Mucosa of rectum (tissue), 2 donors: ENCODE results near the gene SCYL1.

ENCODE experiments used
- H3K27ac ChIP-seq, 2 donors: one replicate each; pipeline ENCODE4 v1.7.0; 2013; ENCODE audit warnings: inconsistent platforms in 2 of 2, low read depth in 2 of 2, low read length in 2 of 2
- H3K27me3 ChIP-seq, 2 donors: one replicate each; pipeline ENCODE4 v1.7.0; 2013; ENCODE audit warnings: low read length in 2 of 2; ENCODE audit not compliant: control insufficient read depth in 2 of 2, insufficient read depth in 2 of 2
- H3K36me3 ChIP-seq, 2 donors: one replicate each; pipeline ENCODE4 v1.7.0; 2013; ENCODE audit warnings: low read length in 2 of 2; ENCODE audit not compliant: control insufficient read depth in 2 of 2, insufficient read depth in 2 of 2
- H3K4me1 ChIP-seq, 2 donors: one replicate each; pipeline ENCODE4 v1.7.0; 2013; ENCODE audit warnings: low read length in 2 of 2, mild to moderate bottlenecking in 1 of 2; ENCODE audit not compliant: control insufficient read depth in 2 of 2, insufficient read depth in 2 of 2
- H3K4me3 ChIP-seq, 2 donors: one replicate each; pipeline ENCODE4 v1.7.0; 2013; ENCODE audit warnings: low read length in 2 of 2
- H3K9ac ChIP-seq, 2 donors: one replicate each; pipeline ENCODE4 v1.7.0; 2013; ENCODE audit warnings: low read length in 2 of 2, low read depth in 1 of 2, mild to moderate bottlenecking in 1 of 2
- H3K9me3 ChIP-seq, 2 donors: one replicate each; pipeline ENCODE4 v1.7.0; 2013; ENCODE audit warnings: low read length in 2 of 2; ENCODE audit not compliant: control insufficient read depth in 2 of 2
- donor health status: healthy.
- donor health status: Normal muscosa, but diverticular disease.

The SCYL1 gene

DNA sequence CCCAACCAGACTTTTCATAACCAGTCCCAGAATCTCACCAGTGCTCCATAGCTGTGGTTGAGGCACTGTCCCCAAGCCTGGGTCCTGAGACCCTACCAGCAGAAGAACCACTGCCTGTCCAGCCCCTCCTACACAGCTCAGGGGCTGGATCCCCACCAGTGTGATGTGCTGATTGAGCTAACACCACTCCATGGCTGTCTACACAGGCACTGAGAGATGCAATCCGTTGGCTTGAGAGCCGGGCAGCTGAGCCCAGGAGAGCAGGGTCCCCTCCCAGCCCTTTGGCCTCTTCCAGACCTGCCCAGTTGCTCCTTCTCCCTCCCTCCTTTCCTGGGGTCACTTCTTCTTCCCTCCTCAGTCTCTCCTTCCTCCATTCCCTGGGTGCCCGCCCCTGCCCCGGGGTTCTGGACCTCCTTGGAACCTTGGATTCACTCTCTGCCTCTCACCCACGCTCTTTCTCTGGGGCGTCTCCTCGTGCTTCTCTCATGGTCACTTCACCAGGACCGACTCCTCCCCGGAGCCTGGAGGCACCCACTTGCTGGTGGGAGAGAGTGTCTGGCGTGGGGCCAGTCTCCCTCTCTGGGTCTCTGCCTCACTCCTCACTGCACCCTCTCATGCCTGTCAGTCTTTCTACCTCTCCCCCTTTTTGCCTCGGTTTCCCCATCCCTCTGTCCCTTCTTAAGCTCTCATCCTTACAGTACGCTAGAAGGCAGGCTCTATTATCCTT, 706 bp upstream of the SCYL1 start:
- Histone ChIP-seq H3K9ac (peak overlapping the region in 1 of 2 donors; percentile 64), H3K4me3 (peak overlapping the region; percentile 40 to 49), H3K27me3 (no peaks in the 10 kb centered on the region), H3K4me1 (peaks cover 23 to 24% of the 10 kb centered on the region in 2 donors), H3K36me3 (peaks cover 9 to 13% of the 10 kb centered on the region in 2 donors), H3K9me3 (no peaks in the 10 kb centered on the region), H3K27ac (peak overlapping the region; percentile 34 to 40)

DNA sequence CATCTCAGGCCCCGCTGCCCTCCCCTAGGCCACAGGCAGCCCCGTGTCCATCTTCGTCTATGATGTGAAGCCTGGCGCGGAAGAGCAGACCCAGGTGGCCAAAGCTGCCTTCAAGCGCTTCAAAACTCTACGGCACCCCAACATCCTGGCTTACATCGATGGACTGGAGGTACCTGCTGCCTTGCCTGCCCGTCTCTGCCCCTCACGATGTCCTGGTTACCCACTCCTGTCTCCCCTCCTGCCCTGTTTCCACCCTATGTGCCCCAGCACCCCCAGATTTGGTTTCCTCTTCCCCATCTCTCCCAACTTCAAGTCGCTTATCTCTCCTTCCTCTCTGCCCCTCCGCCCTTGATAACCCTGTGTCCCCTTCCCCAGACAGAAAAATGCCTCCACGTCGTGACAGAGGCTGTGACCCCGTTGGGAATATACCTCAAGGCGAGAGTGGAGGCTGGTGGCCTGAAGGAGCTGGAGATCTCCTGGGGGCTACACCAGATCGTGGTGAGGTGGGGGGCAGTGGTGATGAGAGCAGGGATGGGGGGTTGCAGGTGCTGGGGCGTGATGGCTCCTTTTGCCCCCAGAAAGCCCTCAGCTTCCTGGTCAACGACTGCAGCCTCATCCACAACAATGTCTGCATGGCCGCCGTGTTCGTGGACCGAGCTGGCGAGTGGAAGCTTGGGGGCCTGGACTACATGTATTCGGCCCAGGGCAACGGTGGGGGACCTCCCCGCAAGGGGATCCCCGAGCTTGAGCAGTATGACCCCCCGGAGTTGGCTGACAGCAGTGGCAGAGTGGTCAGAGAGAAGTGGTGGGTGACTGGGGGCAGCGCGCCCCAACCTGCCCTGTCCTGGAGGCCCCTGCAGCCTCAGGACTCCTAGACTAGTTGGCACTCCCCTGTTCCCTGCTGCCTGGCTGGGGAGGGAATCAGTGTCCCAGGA, 930 bp downstream of the SCYL1 start:
- Histone ChIP-seq H3K4me3 (peak overlapping the region; percentile 82 to 89), H3K9ac (peak overlapping the region; percentile 84 to 93), H3K36me3 (peaks cover 15 to 24% of the 10 kb centered on the region in 2 donors), H3K4me1 (peaks cover 23 to 24% of the 10 kb centered on the region in 2 donors), H3K27ac (peak overlapping the region; percentile 82 to 84), H3K9me3 (no peaks in the 10 kb centered on the region), H3K27me3 (no peaks in the 10 kb centered on the region)

DNA sequence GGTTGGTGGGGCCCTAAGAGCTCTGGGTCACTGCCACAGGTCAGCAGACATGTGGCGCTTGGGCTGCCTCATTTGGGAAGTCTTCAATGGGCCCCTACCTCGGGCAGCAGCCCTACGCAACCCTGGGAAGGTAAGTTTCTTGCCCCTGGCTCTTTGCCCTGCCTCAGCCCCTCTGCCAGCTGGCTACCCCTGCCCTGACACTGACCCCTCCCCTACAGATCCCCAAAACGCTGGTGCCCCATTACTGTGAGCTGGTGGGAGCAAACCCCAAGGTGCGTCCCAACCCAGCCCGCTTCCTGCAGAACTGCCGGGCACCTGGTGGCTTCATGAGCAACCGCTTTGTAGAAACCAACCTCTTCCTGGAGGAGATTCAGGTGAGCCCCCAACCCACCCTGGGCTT, 1.9 kb downstream of the SCYL1 start:
- Histone ChIP-seq H3K27me3 (no peaks in the 10 kb centered on the region), H3K36me3 (peaks cover 24 to 33% of the 10 kb centered on the region in 2 donors), H3K4me1 (peaks cover 23 to 24% of the 10 kb centered on the region in 2 donors), H3K9me3 (no peaks in the 10 kb centered on the region), H3K4me3 (no peak overlapping the region), H3K9ac (no peak overlapping the region), H3K27ac (no peak overlapping the region)

DNA sequence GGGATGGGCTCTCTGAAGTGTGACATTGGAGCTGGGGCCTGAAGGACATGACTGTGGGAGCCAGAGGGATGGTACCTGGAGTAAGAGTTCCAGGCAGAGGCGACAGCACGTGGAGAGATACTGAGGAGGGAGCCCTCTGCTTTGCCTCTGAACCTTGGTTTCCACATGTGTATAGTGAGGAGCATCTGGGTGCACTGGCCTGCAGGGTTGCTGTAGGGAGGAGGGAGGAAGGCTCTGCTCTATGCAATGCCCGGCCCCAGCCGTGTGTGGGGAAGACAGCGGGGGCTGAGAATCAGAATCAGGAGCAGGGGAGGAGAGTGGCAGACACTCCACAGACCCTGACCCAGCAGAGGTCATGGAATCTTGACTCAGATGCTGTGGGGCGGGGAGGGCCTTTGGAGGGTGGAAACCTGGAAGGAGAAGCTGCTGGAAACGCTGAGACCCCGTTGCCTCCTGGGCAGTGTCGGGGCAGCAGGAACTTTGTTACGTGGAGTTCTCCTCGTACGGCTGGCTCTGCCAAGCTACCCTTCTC, 4.0 kb downstream of the SCYL1 start:
- Histone ChIP-seq H3K36me3 (peaks cover 39 to 47% of the 10 kb centered on the region in 2 donors), H3K9ac (no peak overlapping the region), H3K9me3 (no peaks in the 10 kb centered on the region), H3K27ac (no peak overlapping the region), H3K4me3 (no peak overlapping the region), H3K27me3 (no peaks in the 10 kb centered on the region), H3K4me1 (peaks cover 14 to 17% of the 10 kb centered on the region in 2 donors)

DNA sequence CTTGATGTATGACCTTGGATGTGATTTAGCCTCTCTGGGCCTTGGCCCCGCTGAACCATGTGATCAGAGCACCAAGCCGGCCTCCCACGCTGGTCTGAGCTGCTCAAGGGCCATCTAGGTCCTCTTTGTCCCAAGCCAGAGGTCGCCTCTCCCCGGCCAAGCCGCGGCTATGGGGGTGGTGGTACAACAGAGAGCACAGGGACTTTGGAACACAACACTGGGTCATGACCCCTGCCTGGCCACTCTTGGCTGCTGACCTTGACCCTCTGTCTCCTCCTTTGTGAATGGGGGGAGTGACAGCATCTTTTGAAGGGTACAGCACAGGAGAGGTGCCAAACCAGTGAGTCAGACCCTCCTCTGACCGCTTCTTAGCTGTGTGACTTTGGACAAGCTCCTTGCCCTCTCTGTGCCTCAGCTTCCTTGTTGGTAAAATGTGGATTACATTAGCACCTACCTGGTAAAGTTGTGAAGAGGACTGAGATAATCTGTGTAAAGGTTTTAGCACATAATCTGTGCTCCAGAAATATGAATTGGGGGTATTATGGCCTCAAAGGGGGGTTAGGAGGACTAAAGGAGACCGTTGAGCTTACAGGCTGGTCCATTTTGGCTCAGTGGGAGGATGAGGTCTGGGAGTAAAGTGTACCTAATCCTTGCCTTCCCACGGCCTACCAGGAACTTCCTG, 4.7 kb downstream of the SCYL1 start:
- Histone ChIP-seq H3K9me3 (no peaks in the 10 kb centered on the region), H3K4me1 (peaks cover 8 to 10% of the 10 kb centered on the region in 2 donors), H3K36me3 (peaks cover 43 to 47% of the 10 kb centered on the region in 2 donors), H3K27me3 (no peaks in the 10 kb centered on the region), H3K27ac (no peak overlapping the region), H3K9ac (no peak overlapping the region), H3K4me3 (no peak overlapping the region)

GRCh38 chr11:65530157-65530496, 5.2 kb downstream of the SCYL1 start:
- H3K36me3 ChIP-seq: peaks cover 44 to 51% of the 10 kb centered on the region in 2 donors
- no peaks in the 10 kb centered on the region for H3K9me3 ChIP-seq
- no peaks in the 10 kb centered on the region for H3K27me3 ChIP-seq
- H3K9ac ChIP-seq: no peak overlapping the region
- peaks cover 8 to 10% of the 10 kb centered on the region in 2 donors for H3K4me1 ChIP-seq
- H3K4me3 ChIP-seq: no peak overlapping the region
- no peak overlapping the region for H3K27ac ChIP-seq

GRCh38 chr11:65532388-65533064, 7.6 kb downstream of the SCYL1 start:
- Histone ChIP-seq H3K36me3 (peaks cover 52 to 60% of the 10 kb centered on the region in 2 donors), H3K9me3 (no peaks in the 10 kb centered on the region), H3K27ac (no peak overlapping the region), H3K4me3 (no peak overlapping the region), H3K4me1 (no peaks in the 10 kb centered on the region), H3K27me3 (no peaks in the 10 kb centered on the region), H3K9ac (no peak overlapping the region)

- Histone ChIP-seq H3K4me1 (peaks cover 5 to 6% of the 10 kb centered on the region in 2 donors), H3K27ac (no peak overlapping the region), H3K9me3 (no peaks in the 10 kb centered on the region), H3K9ac (no peak overlapping the region), H3K27me3 (no peaks in the 10 kb centered on the region), H3K36me3 (peaks cover 52 to 62% of the 10 kb centered on the region in 2 donors), H3K4me3 (no peak overlapping the region)
Measured at GRCh38 chr11:65535102-65535501, 10.2 kb downstream of the SCYL1 start.

DNA sequence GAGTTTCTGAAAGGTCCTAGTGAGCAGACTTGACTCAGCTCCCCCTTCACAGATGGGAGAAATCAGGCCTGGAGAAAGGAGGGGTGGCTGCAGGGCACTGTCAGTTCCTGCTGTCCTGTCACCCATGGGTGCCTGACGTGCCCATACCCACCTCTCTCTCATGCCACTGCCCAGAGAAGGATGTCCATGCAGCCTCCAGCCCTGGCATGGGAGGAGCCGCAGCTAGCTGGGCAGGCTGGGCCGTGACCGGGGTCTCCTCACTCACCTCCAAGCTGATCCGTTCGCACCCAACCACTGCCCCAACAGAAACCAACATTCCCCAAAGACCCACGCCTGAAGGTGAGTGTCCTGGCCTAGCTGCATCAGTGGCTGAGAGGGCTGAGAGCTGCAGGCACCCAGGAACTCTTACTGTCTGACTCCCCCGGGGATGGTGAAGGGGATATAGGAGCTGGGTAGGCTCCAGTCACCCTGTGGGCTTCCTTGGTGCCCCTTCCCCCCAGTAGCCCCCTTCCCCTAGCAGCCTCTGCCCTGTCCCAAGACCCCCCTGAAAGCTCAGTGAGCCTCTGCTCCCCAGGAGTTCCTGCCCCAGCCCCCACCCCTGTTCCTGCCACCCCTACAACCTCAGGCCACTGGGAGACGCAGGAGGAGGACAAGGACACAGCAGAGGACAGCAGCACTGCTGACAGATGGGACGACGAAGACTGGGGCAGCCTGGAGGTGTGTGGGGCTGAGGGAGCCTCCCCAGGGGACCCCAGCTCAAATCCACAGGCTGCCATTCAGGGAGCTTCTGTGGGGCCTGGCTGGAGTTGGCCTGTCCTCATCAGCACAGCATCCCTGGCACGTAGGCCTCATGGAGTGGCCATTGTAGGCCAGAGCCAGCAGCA, 11.8 kb downstream of the SCYL1 start:
- Histone ChIP-seq H3K4me1 (peaks cover 16 to 17% of the 10 kb centered on the region in 2 donors), H3K36me3 (peaks cover 38 to 47% of the 10 kb centered on the region in 2 donors)

More for the DNA sequence above, 11.8 kb downstream of the SCYL1 start:
- Histone ChIP-seq H3K27me3 (no peaks in the 10 kb centered on the region), H3K4me3 (no peak overlapping the region), H3K9ac (no peak overlapping the region), H3K9me3 (no peaks in the 10 kb centered on the region), H3K27ac (no peak overlapping the region)
